GM12878 (cell line): Measurements from ENCODE around the gene DNHD1.

Source experiments
- EGR1 ChIP-seq, 2 experiments: IDR thresholded peaks; 1 replicate in 1 of 2; 2 replicates in 1 of 2; pipeline ENCODE4 v1.6.1; 2011 to 2012; ENCODE audit warnings: low read depth in 2 of 2, low read length in 2 of 2, borderline replicate concordance in 1 of 2, mild to moderate bottlenecking in 1 of 2, moderate library complexity in 1 of 2
- EP300 ChIP-seq, 2 experiments: fragments of 150-350 bp in 1 of 2; IDR thresholded peaks; 2 replicates each; pipeline ENCODE4 v1.6.1; 2011 to 2012; ENCODE audit warnings: low read depth in 2 of 2, low read length in 2 of 2, borderline replicate concordance in 1 of 2, improper control_type of control experiment in 1 of 2, inconsistent platforms in 1 of 2; ENCODE audit not compliant: control insufficient read depth in 1 of 2
- PKNOX1 ChIP-seq: fragments of 450-650 bp; IDR thresholded peaks from 2 replicates; pipeline ENCODE4 v1.6.1; 2016; ENCODE audit warnings: mild to moderate bottlenecking
- REST ChIP-seq: IDR thresholded peaks from 2 replicates; pipeline ENCODE4 v1.6.1; 2012; ENCODE audit warnings: mild to moderate bottlenecking, low read depth, low read length
- YY1 ChIP-seq: IDR thresholded peaks from 2 replicates; pipeline ENCODE4 v1.6.1; 2011; ENCODE audit warnings: low read depth, mild to moderate bottlenecking, low read length
- ZBTB33 ChIP-seq: fragments of 450-650 bp; IDR thresholded peaks from 2 replicates; pipeline ENCODE4 v1.6.1; 2017; ENCODE audit warnings: mild to moderate bottlenecking

GRCh38 chr11:6489306-6489705 is 7.8 kb upstream of the DNHD1 start:
- TF ChIP-seq YY1: no peak
- no peak for TF ChIP-seq REST
- TF ChIP-seq ZBTB33: no peak
- no peak for TF ChIP-seq EGR1 (IDR thresholded peaks at IDR 0.05; ENCODE audit: borderline replicate concordance in 1 of 2, low read depth in 2 of 2, low read length in 2 of 2)
- TF ChIP-seq PKNOX1: no peak
- no peak for TF ChIP-seq EP300 (IDR thresholded peaks at IDR 0.05; ENCODE audit: borderline replicate concordance in 1 of 2, control insufficient read depth in 1 of 2, low read depth in 2 of 2, low read length in 2 of 2)
